ENCODE data around the gene NDUFC1. TPM values are rescaled to one million over a fixed set of nuclear protein-coding genes. Genes with fewer than 3 reads are reported as not detected.

NDUFC1 gene
- total and polyA plus RNA-seq, 2 of the 8 experiments (the other 6 are each of a cell fraction or from before 2014, with no cell fraction given): 41.9 to 62.0 TPM

GRCh38 chr4:139286186-139286698 is 16.0 kb downstream of the NDUFC1 start (continued):
- TF ChIP-seq RNF2 (IDR thresholded peaks at IDR 0.05; ENCODE audit: borderline replicate concordance, low read depth, low read length, missing control alignments, poor library complexity, severe bottlenecking) (no peak), SIRT6 (IDR thresholded peaks at IDR 0.05; ENCODE audit: low read length) (no peak), JUN (IDR thresholded peaks at IDR 0.05; ENCODE audit: low read depth, low read length) (no peak), RFX5 (IDR thresholded peaks at IDR 0.05; ENCODE audit: borderline replicate concordance, low read depth, low read length) (no peak), EGR1 (IDR thresholded peaks at IDR 0.05; ENCODE audit: borderline replicate concordance, low read depth, low read length) (no peak), CBX8 (IDR thresholded peaks at IDR 0.05; ENCODE audit: borderline replicate concordance, low read depth, low read length) (no peak), KDM5A (IDR thresholded peaks at IDR 0.05; ENCODE audit: low read length) (no peak), NRF1 (IDR thresholded peaks at IDR 0.05; ENCODE audit: low read depth, low read length) (no peak)
